Nephron progenitor cell (in vitro differentiated cells): ENCODE results near the gene ZXDC.

ENCODE experiments used
- DNase-seq: peaks from one replicate; pipeline ENCODE4 v3.0.0; 2021
- H3K27ac Mint-ChIP-seq: 2 replicates; pipeline ENCODE4 v1.8.0; 2021; ENCODE audit warnings: mild to moderate bottlenecking, moderate library complexity, mixed read lengths
- H3K27me3 Mint-ChIP-seq: 2 replicates; pipeline ENCODE4 v1.8.0; 2021; ENCODE audit warnings: mild to moderate bottlenecking, low read depth, mixed read lengths; ENCODE audit not compliant: poor library complexity
- H3K36me3 Mint-ChIP-seq: 2 replicates; pipeline ENCODE4 v1.8.0; 2021; ENCODE audit warnings: low read depth, mixed read lengths
- H3K4me1 Mint-ChIP-seq: 2 replicates; pipeline ENCODE4 v1.8.0; 2021; ENCODE audit warnings: mixed read lengths
- H3K4me3 Mint-ChIP-seq: 2 replicates; pipeline ENCODE4 v1.8.0; 2021; ENCODE audit warnings: mild to moderate bottlenecking, moderate library complexity, mixed read lengths
- H3K9me3 Mint-ChIP-seq: 2 replicates; pipeline ENCODE4 v1.8.0; 2021; ENCODE audit warnings: mild to moderate bottlenecking, moderate library complexity, mixed read lengths
- CTCF ChIP-seq: fragments of 200-600 bp; sonication (generic); IDR thresholded peaks from 2 replicates; pipeline ENCODE4 v1.5.0; 2021; ENCODE audit warnings: antibody characterized with exemption

ZXDC gene

GRCh38 chr3:126493051-126493450 lies 17.4 kb upstream of the ZXDC start:
- H3K27ac Mint-ChIP-seq, result no peak overlapping the region
- H3K9me3 Mint-ChIP-seq, result no peaks in the 10 kb centered on the region
- no peak overlapping the region for H3K4me3 Mint-ChIP-seq
- DNase-seq, result no peak
- H3K4me1 Mint-ChIP-seq, result peaks cover 12% of the 10 kb centered on the region
- peaks cover 24% of the 10 kb centered on the region for H3K27me3 Mint-ChIP-seq
- no peaks in the 10 kb centered on the region for H3K36me3 Mint-ChIP-seq
- TF ChIP-seq CTCF, result no peak

GRCh38 chr3:126491221-126492013 lies 15.7 kb upstream of the ZXDC start:
- no peaks in the 10 kb centered on the region for H3K36me3 Mint-ChIP-seq
- H3K27me3 Mint-ChIP-seq, result peaks cover 24% of the 10 kb centered on the region
- H3K27ac Mint-ChIP-seq, result no peak overlapping the region
- no peaks in the 10 kb centered on the region for H3K9me3 Mint-ChIP-seq
- TF ChIP-seq CTCF, result no peak
- H3K4me3 Mint-ChIP-seq, result no peak overlapping the region
- H3K4me1 Mint-ChIP-seq, result peaks cover 7% of the 10 kb centered on the region
- no peak for DNase-seq

- Mint-ChIP-seq H3K27me3 (peaks cover 24% of the 10 kb centered on the region), H3K27ac (no peak overlapping the region), H3K4me1 (peaks cover 10% of the 10 kb centered on the region), H3K36me3 (no peaks in the 10 kb centered on the region), H3K4me3 (no peak overlapping the region), H3K9me3 (no peaks in the 10 kb centered on the region)
- DNase-seq, result no peak
- TF ChIP-seq CTCF, result no peak
Measured at GRCh38 chr3:126490619-126491018, 14.9 kb upstream of the ZXDC start.

- Mint-ChIP-seq H3K36me3 (no peaks in the 10 kb centered on the region), H3K9me3 (no peaks in the 10 kb centered on the region), H3K4me3 (no peak overlapping the region), H3K4me1 (peaks cover 22% of the 10 kb centered on the region), H3K27me3 (peaks cover 24% of the 10 kb centered on the region), H3K27ac (no peak overlapping the region)
- DNase-seq, result no peak
- no peak for TF ChIP-seq CTCF
Measured at GRCh38 chr3:126488886-126489569, 13.3 kb upstream of the ZXDC start.

GRCh38 chr3:126488185-126488584 lies 12.5 kb upstream of the ZXDC start:
- TF ChIP-seq CTCF, result no peak
- H3K27me3 Mint-ChIP-seq, result peaks cover 21% of the 10 kb centered on the region

More at GRCh38 chr3:126488185-126488584, 12.5 kb upstream of the ZXDC start:
- no peak for DNase-seq
- Mint-ChIP-seq H3K27ac (no peak overlapping the region), H3K4me1 (peaks cover 22% of the 10 kb centered on the region), H3K36me3 (no peaks in the 10 kb centered on the region), H3K9me3 (no peaks in the 10 kb centered on the region), H3K4me3 (no peak overlapping the region)
